Measurements from ENCODE around the gene PCMTD2.
"Not testable (repeated sequence)": the region's sequence is repeated elsewhere in the genome, so short reads cannot be mapped to it uniquely, and the experiment has no call there.

The PCMTD2 gene

GRCh38 chr20:64224351-64225170 is 31.0 kb upstream of the PCMTD2 start:
- no peak for DNase-seq (ENCODE audit: low read depth, low spot score)

GRCh38 chr20:64225171-64225595 is 30.4 kb upstream of the PCMTD2 start:
- DNase-seq (ENCODE audit: low read depth, low spot score), result no peak

GRCh38 chr20:64225828-64226598 is 29.5 kb upstream of the PCMTD2 start:
- no peak for DNase-seq (ENCODE audit: low read depth, low spot score)

GRCh38 chr20:64226686-64227580 is 28.6 kb upstream of the PCMTD2 start:
- DNase-seq (ENCODE audit: low read depth, low spot score), result no peak

GRCh38 chr20:64228086-64228653 is 27.4 kb upstream of the PCMTD2 start:
- DNase-seq (ENCODE audit: low read depth, low spot score), result no peak

GRCh38 chr20:64228751-64229506 is 26.6 kb upstream of the PCMTD2 start:
- DNase-seq (ENCODE audit: low read depth, low spot score), result no peak

GRCh38 chr20:64229507-64230061 is 26.0 kb upstream of the PCMTD2 start:
- DNase-seq (ENCODE audit: low read depth, low spot score), result no peak

GRCh38 chr20:64230461-64231145 is 24.9 kb upstream of the PCMTD2 start:
- no peak for DNase-seq (ENCODE audit: low read depth, low spot score)

GRCh38 chr20:64231621-64232550 is 23.7 kb upstream of the PCMTD2 start:
- DNase-seq (ENCODE audit: low read depth, low spot score), result no peak

- DNase-seq (ENCODE audit: low read depth, low spot score), result no peak
Measured at GRCh38 chr20:64232794-64233193, 22.8 kb upstream of the PCMTD2 start.

GRCh38 chr20:64233725-64234124 is 21.8 kb upstream of the PCMTD2 start:
- no peak for DNase-seq (ENCODE audit: low read depth, low spot score)

- DNase-seq (ENCODE audit: low read depth, low spot score), result no peak
Measured at GRCh38 chr20:64234291-64234791, 21.2 kb upstream of the PCMTD2 start.

GRCh38 chr20:64234921-64235565 is 20.5 kb upstream of the PCMTD2 start:
- not testable (repeated sequence) for DNase-seq (ENCODE audit: low read depth, low spot score)

GRCh38 chr20:64236137-64237088 is 19.1 kb upstream of the PCMTD2 start:
- DNase-seq (ENCODE audit: low read depth, low spot score), result no peak

- DNase-seq (ENCODE audit: low read depth, low spot score), result no peak
Measured at GRCh38 chr20:64237316-64237715, 18.2 kb upstream of the PCMTD2 start.

- no peak for DNase-seq (ENCODE audit: low read depth, low spot score)
Measured at GRCh38 chr20:64238115-64238825, 17.3 kb upstream of the PCMTD2 start.
